AG04449 (cell line): ENCODE results near the gene CIC.
A peak's percentile ranks its signal among the peaks of the same experiment; 100 is the strongest.

ENCODE experiments used
- CTCF ChIA-PET: fragments of 350-600 bp; formaldehyde crosslinking; extraction: SDS; loops from one replicate; lab custom pipeline; 2021; ENCODE audit warnings: antibody characterized with exemption; lab: Yijun Ruan, JAX
- POLR2A ChIA-PET: fragments of 400-600, 350-600 bp; formaldehyde crosslinking; extraction: SDS; loops from one replicate; lab custom pipeline; 2020; ENCODE audit warnings: antibody characterized with exemption, inconsistent platforms; lab: Yijun Ruan, JAX
- DNase-seq: peaks from one replicate; pipeline ENCODE4 v3.0.0-alpha.2; 2010; ENCODE audit warnings: low read depth, low spot score
- H3K4me3 ChIP-seq: 2 replicates; pipeline ENCODE4 v1.5.1; 2011; ENCODE audit warnings: low read depth, mild to moderate bottlenecking, control low read depth, low read length
- TF ChIP-seq, protein P1 (sequence below): IDR thresholded peaks from one replicate; pipeline ENCODE4 v1.5.1; 2011; ENCODE audit warnings: mild to moderate bottlenecking, moderate library complexity, low read length, control low read depth, inconsistent platforms; ENCODE audit not compliant: insufficient read depth; ENCODE audit errors: missing control alignments

Gene CIC

DNA sequence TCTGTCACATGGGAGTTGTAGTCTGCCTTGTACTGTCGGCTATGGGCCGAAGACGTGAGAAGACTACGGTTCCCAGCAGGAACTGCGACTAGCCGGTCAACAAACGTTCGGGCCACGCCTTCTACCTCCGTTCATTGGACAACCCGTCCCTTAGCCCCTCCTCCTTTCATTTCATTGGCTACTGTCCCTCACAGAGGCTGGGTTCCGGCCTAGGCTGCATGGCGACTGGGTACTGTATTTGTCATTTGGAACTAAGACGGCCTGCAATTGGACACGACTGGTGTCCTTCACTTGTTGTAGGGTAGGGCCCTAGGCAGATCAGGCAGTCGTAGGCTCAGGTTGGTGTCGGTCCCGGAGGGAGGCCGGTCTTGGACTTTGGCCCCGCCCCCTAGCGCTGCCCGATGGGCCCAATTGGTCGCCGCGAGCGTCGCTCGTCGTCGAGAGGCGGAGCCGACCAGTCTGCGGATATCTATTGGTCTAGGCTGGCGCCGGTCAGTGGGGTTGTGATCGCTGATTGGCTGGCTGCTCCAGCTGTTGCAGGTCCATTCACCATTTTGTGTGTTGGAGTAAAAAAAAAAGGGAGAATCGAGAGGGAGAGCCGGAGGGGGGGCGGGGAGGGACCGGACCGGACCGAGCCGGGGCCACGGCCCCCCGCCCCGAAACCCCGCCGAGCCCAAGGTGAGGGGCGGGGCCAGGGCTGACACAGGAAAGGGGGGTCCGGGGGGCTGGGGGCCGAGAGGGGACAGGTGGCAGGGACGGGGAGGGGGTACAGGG lies at the start of gene CIC:
Gene CIC, plus strand, starts transcription at position 549 of the 774 bp plus-strand sequence. CDS start 2,532 bp downstream, outside the sequence.
- ChIA-PET POLR2A (no interaction called here), CTCF (interaction anchor here (1.3 to 2.7 kb wide), 3 partner anchors 10 to 132 kb away, joined by 3 to 49 read pairs (median 17); no protein-coding TSS in a partner anchor)
- TF ChIP-seq, protein P1, sequence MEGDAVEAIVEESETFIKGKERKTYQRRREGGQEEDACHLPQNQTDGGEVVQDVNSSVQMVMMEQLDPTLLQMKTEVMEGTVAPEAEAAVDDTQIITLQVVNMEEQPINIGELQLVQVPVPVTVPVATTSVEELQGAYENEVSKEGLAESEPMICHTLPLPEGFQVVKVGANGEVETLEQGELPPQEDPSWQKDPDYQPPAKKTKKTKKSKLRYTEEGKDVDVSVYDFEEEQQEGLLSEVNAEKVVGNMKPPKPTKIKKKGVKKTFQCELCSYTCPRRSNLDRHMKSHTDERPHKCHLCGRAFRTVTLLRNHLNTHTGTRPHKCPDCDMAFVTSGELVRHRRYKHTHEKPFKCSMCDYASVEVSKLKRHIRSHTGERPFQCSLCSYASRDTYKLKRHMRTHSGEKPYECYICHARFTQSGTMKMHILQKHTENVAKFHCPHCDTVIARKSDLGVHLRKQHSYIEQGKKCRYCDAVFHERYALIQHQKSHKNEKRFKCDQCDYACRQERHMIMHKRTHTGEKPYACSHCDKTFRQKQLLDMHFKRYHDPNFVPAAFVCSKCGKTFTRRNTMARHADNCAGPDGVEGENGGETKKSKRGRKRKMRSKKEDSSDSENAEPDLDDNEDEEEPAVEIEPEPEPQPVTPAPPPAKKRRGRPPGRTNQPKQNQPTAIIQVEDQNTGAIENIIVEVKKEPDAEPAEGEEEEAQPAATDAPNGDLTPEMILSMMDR = no peak
- peak; percentile 100 for DNase-seq
- peak within 1 kb of the TSS; percentile 96 for H3K4me3 ChIP-seq

DNA sequence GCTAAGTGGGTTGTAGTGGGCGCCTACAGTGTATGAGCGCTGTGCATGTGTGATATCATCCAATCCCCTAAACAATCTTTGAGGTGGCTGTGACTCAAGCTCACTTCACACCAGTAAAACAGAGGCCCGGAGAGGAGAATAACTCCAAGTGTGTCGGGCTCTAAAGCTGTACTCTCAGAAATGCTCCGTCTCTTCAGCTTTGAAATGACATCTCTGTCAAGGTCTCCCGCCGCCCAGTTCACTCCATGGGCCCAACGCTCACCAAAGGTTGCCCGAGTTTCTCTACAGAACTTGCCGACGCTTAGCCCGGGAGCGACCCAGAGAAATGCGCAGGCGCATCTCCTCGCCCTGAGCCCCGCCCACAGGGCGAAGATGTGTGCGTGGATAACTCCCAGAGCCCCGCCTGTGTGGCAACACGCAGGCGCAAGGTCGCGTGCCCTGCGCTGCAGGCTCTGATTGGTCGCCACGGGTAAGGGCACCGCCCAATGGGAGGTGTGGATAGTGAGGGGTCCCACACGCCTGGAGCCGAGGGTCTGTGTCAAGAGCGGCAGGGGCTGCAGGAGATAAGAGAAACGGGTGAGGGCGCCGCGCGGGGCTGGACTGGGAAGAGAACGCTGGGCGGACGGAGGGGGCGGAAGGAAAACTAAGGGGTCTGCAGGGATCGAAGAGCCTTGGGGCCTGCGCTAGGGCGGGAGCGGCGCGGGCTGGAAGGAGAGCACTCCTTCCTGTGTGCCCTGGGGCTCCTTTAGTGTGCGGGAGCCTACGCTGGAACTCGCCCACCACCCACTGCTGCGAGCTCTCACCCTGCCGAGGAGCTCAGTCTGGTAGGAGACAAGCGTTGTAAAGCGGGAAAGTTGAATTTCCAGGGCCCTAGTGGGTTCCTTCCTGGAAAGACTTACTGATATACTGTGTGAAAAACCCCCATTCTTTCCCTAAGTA lies 49.0 kb upstream of the CIC start, which contains the start of gene ZNF526:
Gene ZNF526, plus strand, starts transcription at position 501 of the 939 bp plus-strand sequence. CDS start 4,092 bp downstream, outside the sequence.
- peak; percentile 80 for DNase-seq
- ChIA-PET POLR2A (interaction anchor here (0.7 to 1.7 kb wide), 3 partner anchors 8 to 12 kb away, joined by 3 to 8 read pairs (median 4); no protein-coding TSS in a partner anchor), CTCF (interaction anchor here (0.5 to 8.8 kb wide), 10 partner anchors 8 to 138 kb away, joined by 3 to 78 read pairs (median 5); partner anchors contain the start of gene POU2F2)
- TF ChIP-seq, protein P1 = no peak
- peak within 1 kb of the TSS; percentile 84 for H3K4me3 ChIP-seq

DNA sequence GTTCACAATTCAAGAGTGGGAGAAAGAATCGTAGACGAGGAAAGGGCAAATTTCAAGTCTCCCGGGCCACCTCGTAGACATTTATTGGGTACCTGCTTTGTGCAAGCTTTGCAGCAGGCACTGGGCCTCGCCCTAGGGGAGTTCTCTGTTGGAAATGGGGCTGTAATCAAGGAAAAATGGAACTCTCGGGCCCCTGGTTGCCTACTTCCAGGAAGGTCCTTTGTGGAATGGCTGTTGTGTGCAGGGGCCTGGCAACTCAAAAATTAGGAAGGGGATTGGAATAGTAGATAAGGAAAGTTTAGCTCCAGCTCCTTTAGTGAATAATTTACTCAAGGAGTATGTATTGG lies 48.3 kb upstream of the CIC start:
- CTCF ChIA-PET = interaction anchor here (0.8 to 8.8 kb wide), 11 partner anchors 13 to 139 kb away, joined by 3 to 78 read pairs (median 5); partner anchors contain the start of gene POU2F2
- DNase-seq = no peak
- POLR2A ChIA-PET = interaction anchor here (1.7 kb wide), 1 partner anchor 9 kb away, joined by 8 read pairs; no protein-coding TSS in a partner anchor

DNA sequence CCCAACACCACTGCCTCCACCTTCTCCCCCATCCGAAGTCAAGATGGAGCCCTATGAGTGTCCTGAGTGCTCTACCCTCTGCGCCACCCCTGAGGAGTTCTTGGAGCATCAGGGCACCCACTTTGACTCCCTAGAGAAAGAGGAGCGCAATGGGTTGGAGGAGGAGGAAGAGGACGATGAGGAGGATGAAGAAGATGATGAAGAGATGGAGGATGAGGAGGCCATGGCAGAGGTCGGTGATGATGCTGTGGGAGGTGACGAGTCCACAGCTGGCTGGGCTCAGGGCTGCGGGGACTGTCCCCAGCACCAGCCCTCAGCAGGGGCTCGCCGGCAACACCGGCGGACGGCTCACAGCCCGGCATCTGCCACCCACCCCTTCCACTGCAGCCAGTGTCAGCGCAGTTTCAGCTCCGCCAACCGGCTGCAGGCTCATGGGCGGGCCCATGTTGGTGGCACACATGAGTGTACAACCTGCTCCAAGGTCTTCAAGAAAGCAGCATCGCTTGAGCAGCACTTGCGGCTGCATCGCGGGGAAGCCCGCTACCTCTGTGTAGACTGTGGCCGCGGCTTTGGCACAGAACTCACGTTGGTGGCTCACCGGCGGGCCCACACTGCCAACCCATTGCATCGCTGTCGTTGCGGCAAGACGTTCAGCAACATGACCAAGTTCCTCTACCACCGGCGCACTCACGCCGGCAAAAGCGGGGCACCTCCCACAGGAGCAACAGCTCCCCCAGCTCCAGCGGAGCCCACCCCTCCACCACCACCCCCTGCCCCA lies 43.9 kb upstream of the CIC start:
- DNase-seq = no peak
- TF ChIP-seq, protein P1 = no peak
- no peak overlapping the region for H3K4me3 ChIP-seq
- ChIA-PET CTCF (interaction anchor here (1.2 kb wide), 1 partner anchor 19 kb away, joined by 3 read pairs; no protein-coding TSS in a partner anchor), POLR2A (interaction anchor here (1.5 kb wide), 1 partner anchor 10 kb away, joined by 4 read pairs; no protein-coding TSS in a partner anchor)

More for the DNA sequence above, 48.3 kb upstream of the CIC start:
- TF ChIP-seq, protein P1 = no peak
- H3K4me3 ChIP-seq = peak overlapping the region; percentile 84

DNA sequence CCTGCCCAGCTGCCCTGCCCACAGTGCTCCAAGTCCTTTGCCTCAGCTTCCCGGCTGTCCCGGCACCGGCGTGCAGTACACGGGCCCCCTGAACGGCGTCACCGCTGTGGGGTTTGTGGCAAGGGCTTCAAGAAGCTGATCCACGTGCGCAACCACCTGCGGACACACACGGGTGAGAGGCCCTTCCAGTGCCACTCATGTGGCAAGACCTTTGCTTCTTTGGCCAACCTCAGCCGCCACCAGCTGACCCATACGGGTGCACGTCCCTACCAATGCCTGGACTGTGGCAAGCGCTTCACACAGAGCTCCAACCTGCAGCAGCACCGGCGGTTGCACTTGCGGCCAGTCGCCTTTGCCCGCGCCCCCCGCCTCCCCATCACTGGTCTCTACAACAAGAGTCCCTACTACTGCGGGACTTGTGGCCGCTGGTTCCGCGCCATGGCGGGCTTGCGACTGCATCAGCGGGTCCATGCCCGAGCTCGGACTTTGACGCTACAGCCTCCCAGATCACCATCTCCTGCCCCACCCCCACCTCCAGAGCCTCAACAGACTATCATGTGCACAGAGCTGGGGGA lies 43.2 kb upstream of the CIC start:
- DNase-seq = no peak
- no peak overlapping the region for H3K4me3 ChIP-seq
- POLR2A ChIA-PET = interaction anchor here (1.0 to 1.5 kb wide), 3 partner anchors 9 to 137 kb away, joined by 3 to 5 read pairs (median 4); no protein-coding TSS in a partner anchor
- CTCF ChIA-PET = interaction anchor here (1.1 to 1.2 kb wide), 2 partner anchors 19 to 117 kb away, joined by 3 read pairs; no protein-coding TSS in a partner anchor
- TF ChIP-seq, protein P1 = no peak
